ENCODE measurements around the gene ARHGAP21. TPM values are rescaled to one million over a fixed set of nuclear protein-coding genes. Genes with fewer than 3 reads are reported as not detected.

Gene ARHGAP21
- total and polyA plus RNA-seq, 12 donors: 23.0 to 52.3 (median 39.9) TPM

DNA sequence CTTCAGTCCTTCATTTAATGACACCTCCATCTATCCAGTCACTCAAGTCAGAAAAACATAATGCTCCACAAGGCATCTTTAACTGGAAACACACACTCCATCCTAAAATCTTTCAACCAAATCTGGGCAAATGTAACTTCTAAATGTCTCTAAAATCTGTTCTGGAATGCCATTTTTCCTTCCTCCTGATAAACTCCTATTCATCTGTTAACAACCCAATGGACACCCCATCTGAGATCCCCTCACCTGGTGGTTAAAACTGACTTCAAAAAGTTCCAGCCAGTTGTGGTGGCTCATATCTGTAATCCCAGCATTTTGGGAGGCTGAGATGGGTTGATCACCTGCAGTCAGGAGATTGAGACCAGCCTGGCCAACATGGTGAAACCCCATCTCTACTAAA is 78.7 kb downstream of the ARHGAP21 start:
- H3K27me3 ChIP-seq: no peaks in the 10 kb centered on the region
- no peaks in the 10 kb centered on the region for H3K36me3 ChIP-seq
- intact Hi-C loops (cut with DNase I): loop anchor here in 8 of 10 donors (2.0 to 10.0 kb wide), 7 partner anchors 72 to 440 kb away; partner anchors contain the start of genes ARHGAP21 (in 2 of the 8) and PRTFDC1 (in 1 of the 8)
- peaks cover 0 to 59% (median 25%) of the 10 kb centered on the region in 9 donors for H3K4me1 ChIP-seq
- no peak overlapping the region for H3K4me3 ChIP-seq
- ATAC-seq (no peak), DNase-seq (no peak)
- no peaks in the 10 kb centered on the region for H3K9me3 ChIP-seq
- H3K27ac ChIP-seq: no peak overlapping the region
- TF ChIP-seq, protein P1, sequence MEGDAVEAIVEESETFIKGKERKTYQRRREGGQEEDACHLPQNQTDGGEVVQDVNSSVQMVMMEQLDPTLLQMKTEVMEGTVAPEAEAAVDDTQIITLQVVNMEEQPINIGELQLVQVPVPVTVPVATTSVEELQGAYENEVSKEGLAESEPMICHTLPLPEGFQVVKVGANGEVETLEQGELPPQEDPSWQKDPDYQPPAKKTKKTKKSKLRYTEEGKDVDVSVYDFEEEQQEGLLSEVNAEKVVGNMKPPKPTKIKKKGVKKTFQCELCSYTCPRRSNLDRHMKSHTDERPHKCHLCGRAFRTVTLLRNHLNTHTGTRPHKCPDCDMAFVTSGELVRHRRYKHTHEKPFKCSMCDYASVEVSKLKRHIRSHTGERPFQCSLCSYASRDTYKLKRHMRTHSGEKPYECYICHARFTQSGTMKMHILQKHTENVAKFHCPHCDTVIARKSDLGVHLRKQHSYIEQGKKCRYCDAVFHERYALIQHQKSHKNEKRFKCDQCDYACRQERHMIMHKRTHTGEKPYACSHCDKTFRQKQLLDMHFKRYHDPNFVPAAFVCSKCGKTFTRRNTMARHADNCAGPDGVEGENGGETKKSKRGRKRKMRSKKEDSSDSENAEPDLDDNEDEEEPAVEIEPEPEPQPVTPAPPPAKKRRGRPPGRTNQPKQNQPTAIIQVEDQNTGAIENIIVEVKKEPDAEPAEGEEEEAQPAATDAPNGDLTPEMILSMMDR (IDR thresholded peaks at IDR 0.05): no peak

DNA sequence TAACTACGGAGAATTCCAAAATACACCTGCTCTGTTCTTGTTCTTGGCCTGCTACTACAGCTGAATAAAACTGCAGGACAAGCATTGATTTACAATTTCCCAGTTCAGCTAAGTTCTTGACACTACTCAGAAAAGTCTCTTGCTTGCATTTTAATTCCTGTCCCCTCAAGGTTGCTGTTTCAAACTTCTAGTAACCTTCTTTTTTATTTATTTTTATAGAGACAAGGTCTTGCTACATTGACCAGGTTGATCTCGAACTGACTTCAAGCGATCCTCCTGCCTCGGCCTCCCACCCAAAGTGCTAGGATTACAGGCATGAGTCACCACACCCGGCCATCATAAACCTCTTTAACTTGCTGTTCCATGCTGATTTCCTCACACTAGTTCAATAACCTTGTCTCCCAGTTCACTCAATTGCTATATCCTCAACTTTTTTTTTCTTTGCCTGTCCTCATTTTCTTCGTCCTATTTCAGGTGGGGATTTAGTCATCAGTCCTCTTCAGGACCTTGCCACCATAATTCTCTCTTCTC is 79.9 kb downstream of the ARHGAP21 start:
- Histone ChIP-seq H3K36me3 (no peaks in the 10 kb centered on the region), H3K4me1 (peaks cover 0 to 50% (median 25%) of the 10 kb centered on the region in 9 donors), H3K9me3 (no peaks in the 10 kb centered on the region), H3K27me3 (no peaks in the 10 kb centered on the region), H3K4me3 (no peak overlapping the region), H3K27ac (no peak overlapping the region)
- DNase-seq: no peak
- 93% methylated on average over 6 of the region's 6 CpGs for WGBS, 2 donors
- TF ChIP-seq, protein P1 (IDR thresholded peaks at IDR 0.05): no peak
- intact Hi-C loops (cut with DNase I): loop anchor here (2.0 to 10.0 kb wide), 10 partner anchors 79 to 441 kb away; partner anchors contain the start of gene ARHGAP21 (in 8 of the 10)
- ATAC-seq: no peak

DNA sequence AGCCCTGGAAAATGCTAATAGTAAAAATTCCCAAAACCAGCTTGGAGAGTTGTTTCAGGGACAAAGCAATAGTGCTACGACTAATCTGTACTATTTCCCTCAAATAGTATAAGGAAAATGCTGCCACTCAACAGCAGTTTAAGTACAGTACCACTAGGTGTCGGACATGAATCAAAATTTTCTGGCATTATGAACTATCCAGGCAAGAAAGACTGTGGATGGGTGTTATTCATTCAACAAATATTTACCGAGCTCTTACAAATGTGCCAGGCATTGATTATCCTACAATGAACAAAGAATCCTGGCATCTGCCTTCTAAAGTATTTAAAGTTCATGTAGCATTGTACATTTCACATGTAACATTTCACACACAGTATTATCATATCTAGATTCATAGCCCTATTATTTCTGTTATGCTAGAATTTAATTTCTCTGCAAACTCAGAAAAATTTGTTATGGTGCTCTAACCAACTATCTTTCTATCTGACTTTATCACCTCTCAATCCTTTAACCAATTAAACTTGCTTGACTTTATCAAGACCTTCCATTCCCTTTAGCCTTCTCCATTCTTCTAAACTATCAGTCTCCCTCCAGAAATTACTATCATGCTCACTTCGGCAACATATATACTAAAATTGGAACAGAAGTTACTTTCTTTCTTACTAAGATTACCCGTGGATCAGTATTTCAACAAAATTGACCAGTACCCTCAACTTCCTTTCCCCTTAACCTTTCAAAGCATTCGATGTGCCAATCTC is 80.6 kb downstream of the ARHGAP21 start:
- no peaks in the 10 kb centered on the region for H3K9me3 ChIP-seq
- no peak overlapping the region for H3K4me3 ChIP-seq
- peak; percentile 62 to 91 (median 88) for ATAC-seq
- intact Hi-C loops (cut with DNase I): loop anchor here (2.0 to 10.0 kb wide), 9 partner anchors 79 to 442 kb away; partner anchors contain the start of gene ARHGAP21 (in 8 of the 10)
- WGBS, 2 donors: 30 to 33% methylated on average over 6 of the region's 6 CpGs
- H3K27ac ChIP-seq: no peak overlapping the region
- TF ChIP-seq, protein P1 (IDR thresholded peaks at IDR 0.05): peak; percentile 57 to 88 (median 77)
- no peaks in the 10 kb centered on the region for H3K27me3 ChIP-seq
- peak in 1 of 2 donors; percentile 41 for DNase-seq
- no peaks in the 10 kb centered on the region for H3K36me3 ChIP-seq
- peaks cover 0 to 50% (median 25%) of the 10 kb centered on the region in 9 donors for H3K4me1 ChIP-seq

DNA sequence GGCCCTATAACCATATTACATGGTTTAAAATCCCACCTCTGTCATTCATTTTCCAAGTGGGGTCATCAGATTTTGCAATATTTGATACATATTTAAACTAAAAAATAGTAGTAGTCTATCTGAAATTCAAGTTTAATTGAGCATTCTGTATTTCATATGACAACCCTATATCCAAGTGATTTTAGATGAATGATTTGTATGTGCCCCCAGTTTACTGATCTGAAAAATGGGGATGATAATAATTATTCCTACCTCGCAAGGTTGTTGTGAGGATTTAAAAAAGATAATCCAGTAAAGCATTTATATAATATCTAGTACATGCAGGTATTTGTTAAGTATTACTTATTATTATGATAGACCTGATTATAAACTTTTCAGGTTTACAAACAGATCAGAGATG is 84.6 kb downstream of the ARHGAP21 start:
- 93 to 95% methylated on average over 1 of the region's 1 CpG for WGBS, 2 donors
- no peak overlapping the region for H3K4me3 ChIP-seq
- H3K36me3 ChIP-seq: no peaks in the 10 kb centered on the region
- intact Hi-C loops (cut with DNase I): loop anchor here in 1 of 10 donors (10.0 kb wide), 1 partner anchor 346 kb away; no protein-coding TSS in a partner anchor
- peaks cover 0 to 50% (median 17%) of the 10 kb centered on the region in 9 donors for H3K4me1 ChIP-seq
- H3K27me3 ChIP-seq: no peaks in the 10 kb centered on the region
- TF ChIP-seq, protein P1 (IDR thresholded peaks at IDR 0.05): no peak
- DNase-seq: no peak
- no peak overlapping the region for H3K27ac ChIP-seq
- ATAC-seq: no peak
- H3K9me3 ChIP-seq: no peaks in the 10 kb centered on the region
